Body of pancreas (tissue), 4 donors: ENCODE results near the gene ZNF107. TPM values are rescaled to one million over a fixed set of nuclear protein-coding genes. Genes with fewer than 3 reads are reported as not detected.
"Not testable (repeated sequence)": the region's sequence is repeated elsewhere in the genome, so short reads cannot be mapped to it uniquely, and the experiment has no call there.

Experiments
- ATAC-seq: fragments of 150-250 bp; one replicate; pipeline ENCODE4 v1.9.1; 2016
- DNase-seq, 4 donors: peaks; one replicate each; pipeline ENCODE4 v3.0.0-alpha.2; 2019
- H3K27ac ChIP-seq, 4 donors: fragments of 200-600 bp; sonication (generic); 1 replicate in 3 of 4; 2 replicates in 1 of 4; pipeline versions ENCODE4 v1.5.1 to v1.6.1; 2016 to 2019; ENCODE audit warnings: mild to moderate bottlenecking in 1 of 4, mixed read lengths in 1 of 4, moderate library complexity in 1 of 4
- H3K27me3 ChIP-seq, 2 donors: fragments of 200-600 bp; sonication (generic); one replicate each; pipeline ENCODE4 v1.6.0; 2016; ENCODE audit warnings: mild to moderate bottlenecking in 1 of 2
- H3K36me3 ChIP-seq, 2 donors: fragments of 200-600 bp; sonication (generic); replicated peaks in 1 of 2; 2 replicates each; pipeline ENCODE4 v1.5.1; 2016; ENCODE audit warnings: low read depth in 2 of 2; ENCODE audit not compliant: insufficient read depth in 1 of 2
- H3K4me1 ChIP-seq: fragments of 200-600 bp; sonication (generic); one replicate; pipeline ENCODE4 v1.6.0; 2016
- H3K4me3 ChIP-seq, 2 donors: fragments of 200-600 bp; sonication (generic); 1 replicate in 1 of 2; 2 replicates in 1 of 2; pipeline ENCODE4 v1.5.1; 2016 to 2019
- H3K9me3 ChIP-seq, 3 donors: fragments of 200-600 bp; sonication (generic); 1 replicate in 2 of 3; 2 replicates in 1 of 3; pipeline ENCODE4 v1.5.1; 2016
- POLR2A ChIP-seq, 3 donors: fragments of 450-650 bp; IDR thresholded peaks; one replicate each; pipeline ENCODE4 v1.6.1; 2016; ENCODE audit warnings: antibody characterized with exemption in 3 of 3, mild to moderate bottlenecking in 2 of 3
- WGBS, 2 donors: methylation state at CpG; one replicate each; pipeline ENCODE4 v1.1.5; 2017; 5-methylcytosine and 5-hydroxymethylcytosine counted together
- intact Hi-C: fragments of 100-400 bp; cut with DNase I; formaldehyde crosslinking; loops from one replicate; pipeline ENCODE4 v1.15.1; 2023
- total RNA-seq, 2 donors: library from RNA; depleted of rRNA; stranded (reverse); fragments of >200 nt; gene quantifications; one replicate each; pipeline ENCODE4 v1.1.0, GENCODE V29; 2016
- TF ChIP-seq, protein P1 (sequence below), 7 experiments: fragments of 450-650 bp in 4 of 7; fragments of 200-600 bp in 3 of 7; sonication (generic) in 3 of 7; IDR thresholded peaks; one replicate each; pipeline ENCODE4 v1.5.1; 2016 to 2019; ENCODE audit warnings: antibody characterized with exemption in 7 of 7

Gene ZNF107
- total RNA-seq, 2 donors from 2014 or later, result 2.3 to 3.6 TPM

DNA sequence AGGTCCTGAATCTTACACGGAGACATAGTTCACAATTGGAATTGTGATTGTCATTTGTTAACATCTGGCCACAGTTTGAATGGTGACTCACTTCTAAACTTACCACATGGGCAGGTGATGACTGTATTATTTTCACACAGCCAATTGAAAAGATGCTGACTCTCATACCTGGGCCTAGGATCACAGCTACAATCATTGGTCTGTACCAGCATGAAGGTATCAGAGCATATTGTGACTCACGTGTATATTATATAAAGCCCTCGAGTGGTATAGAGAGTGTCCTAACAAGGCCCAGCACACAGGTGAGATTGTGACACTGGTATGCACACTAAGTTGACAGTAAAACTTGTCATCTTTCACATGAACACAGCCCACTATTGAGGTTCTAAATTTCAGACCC, 9.4 kb upstream of the ZNF107 start:
- H3K27me3 ChIP-seq, result no peaks in the 10 kb centered on the region
- no peak overlapping the region for H3K27ac ChIP-seq
- no peaks in the 10 kb centered on the region for H3K36me3 ChIP-seq
- no peaks in the 10 kb centered on the region for H3K4me1 ChIP-seq
- H3K4me3 ChIP-seq, result no peak overlapping the region
- intact Hi-C loops, result no loop called here
- no peak for ATAC-seq
- H3K9me3 ChIP-seq, result no peaks in the 10 kb centered on the region
- TF ChIP-seq, protein P1, sequence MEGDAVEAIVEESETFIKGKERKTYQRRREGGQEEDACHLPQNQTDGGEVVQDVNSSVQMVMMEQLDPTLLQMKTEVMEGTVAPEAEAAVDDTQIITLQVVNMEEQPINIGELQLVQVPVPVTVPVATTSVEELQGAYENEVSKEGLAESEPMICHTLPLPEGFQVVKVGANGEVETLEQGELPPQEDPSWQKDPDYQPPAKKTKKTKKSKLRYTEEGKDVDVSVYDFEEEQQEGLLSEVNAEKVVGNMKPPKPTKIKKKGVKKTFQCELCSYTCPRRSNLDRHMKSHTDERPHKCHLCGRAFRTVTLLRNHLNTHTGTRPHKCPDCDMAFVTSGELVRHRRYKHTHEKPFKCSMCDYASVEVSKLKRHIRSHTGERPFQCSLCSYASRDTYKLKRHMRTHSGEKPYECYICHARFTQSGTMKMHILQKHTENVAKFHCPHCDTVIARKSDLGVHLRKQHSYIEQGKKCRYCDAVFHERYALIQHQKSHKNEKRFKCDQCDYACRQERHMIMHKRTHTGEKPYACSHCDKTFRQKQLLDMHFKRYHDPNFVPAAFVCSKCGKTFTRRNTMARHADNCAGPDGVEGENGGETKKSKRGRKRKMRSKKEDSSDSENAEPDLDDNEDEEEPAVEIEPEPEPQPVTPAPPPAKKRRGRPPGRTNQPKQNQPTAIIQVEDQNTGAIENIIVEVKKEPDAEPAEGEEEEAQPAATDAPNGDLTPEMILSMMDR (IDR thresholded peaks at IDR 0.05), result no peak
- no peak for TF ChIP-seq POLR2A (IDR thresholded peaks at IDR 0.05)
- no peak for DNase-seq
- 65 to 72% methylated on average over 2 to 3 of the region's 3 CpGs for WGBS, 2 donors

DNA sequence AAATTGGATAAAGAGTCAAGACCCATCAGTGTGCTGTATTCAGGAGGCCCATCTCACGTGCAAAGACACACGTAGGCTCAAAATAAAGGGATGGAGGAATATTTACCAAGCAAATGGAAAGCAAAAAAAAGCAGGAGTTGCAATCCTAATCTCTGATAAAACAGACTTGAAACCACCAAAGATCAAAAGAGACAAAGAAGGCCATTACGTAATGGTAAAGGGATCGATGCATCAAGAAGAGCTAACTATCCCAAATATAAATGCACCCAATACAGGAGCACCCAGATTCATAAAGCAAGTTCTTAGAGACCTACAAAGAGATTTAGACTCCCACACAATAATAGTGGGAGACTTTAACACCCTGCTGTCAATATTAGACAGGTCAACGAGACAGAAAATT, 3.8 kb upstream of the ZNF107 start:
- H3K9me3 ChIP-seq, intact Hi-C loops, H3K27ac ChIP-seq, DNase-seq, ATAC-seq, H3K36me3 ChIP-seq, H3K4me1 ChIP-seq, H3K4me3 ChIP-seq, H3K27me3 ChIP-seq: not testable (repeated sequence)
- WGBS, 2 donors, result 87 to 88% methylated on average over 5 of the region's 5 CpGs

DNA sequence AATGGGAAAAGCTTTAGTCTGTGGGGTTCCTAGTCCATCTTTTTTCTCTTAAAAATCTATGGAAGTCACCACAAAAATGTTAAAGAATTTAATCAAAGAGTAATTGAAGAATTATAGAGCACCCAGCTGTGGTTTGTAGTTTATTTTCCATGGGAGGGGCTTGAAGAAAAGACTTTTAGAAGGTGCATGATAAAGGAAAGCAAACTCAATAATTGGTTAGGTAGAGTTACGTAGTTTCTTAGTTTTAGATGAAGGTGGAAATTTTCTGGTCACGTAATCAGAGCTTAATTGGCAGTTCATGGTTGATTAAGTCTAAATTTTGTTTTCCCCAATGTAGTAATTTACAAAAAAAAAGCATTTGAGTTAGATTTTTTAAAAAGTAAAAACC, 724 bp downstream of the ZNF107 start:
- DNase-seq (no peak), ATAC-seq (no peak)
- H3K4me1 ChIP-seq, result no peaks in the 10 kb centered on the region
- intact Hi-C loops, result no loop called here
- peak overlapping the region in 1 of 4 donors; percentile 71 for H3K27ac ChIP-seq
- H3K36me3 ChIP-seq, result no peaks in the 10 kb centered on the region
- TF ChIP-seq, protein P1 (IDR thresholded peaks at IDR 0.05), result no peak
- TF ChIP-seq POLR2A (IDR thresholded peaks at IDR 0.05), result no peak
- WGBS, 2 donors, result 59 to 73% methylated on average over 2 of the region's 2 CpGs
- peak overlapping the region; percentile 56 to 81 for H3K4me3 ChIP-seq
- H3K9me3 ChIP-seq, result no peaks in the 10 kb centered on the region
- H3K27me3 ChIP-seq, result no peaks in the 10 kb centered on the region

DNA sequence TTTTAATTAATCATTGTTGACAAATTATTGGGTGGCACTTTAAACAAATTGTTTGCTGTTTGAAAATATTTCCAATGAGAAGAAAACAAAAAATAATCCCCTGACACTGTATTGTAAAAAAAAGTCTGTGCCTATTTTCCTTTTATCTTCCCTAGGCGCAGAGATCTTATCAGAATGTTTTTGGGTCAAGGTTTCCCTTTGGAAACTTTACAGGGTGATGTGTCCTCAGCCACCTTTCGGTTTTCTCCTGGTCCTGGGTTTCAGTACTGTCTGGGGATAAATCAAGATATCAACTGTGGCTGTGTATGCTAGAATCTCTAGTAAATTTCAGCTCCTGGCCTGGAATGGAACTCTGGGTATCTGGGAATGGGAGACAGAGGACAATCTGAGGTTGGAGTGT, 1.4 kb downstream of the ZNF107 start:
- H3K36me3 ChIP-seq, result no peaks in the 10 kb centered on the region
- H3K27ac ChIP-seq, result no peak overlapping the region
- intact Hi-C loops, result no loop called here
- no peak for ATAC-seq
- TF ChIP-seq, protein P1 (IDR thresholded peaks at IDR 0.05), result no peak
- TF ChIP-seq POLR2A (IDR thresholded peaks at IDR 0.05), result no peak
- H3K9me3 ChIP-seq, result no peaks in the 10 kb centered on the region
- no peak for DNase-seq
- no peaks in the 10 kb centered on the region for H3K27me3 ChIP-seq
- no peak overlapping the region for H3K4me3 ChIP-seq
- no peaks in the 10 kb centered on the region for H3K4me1 ChIP-seq
- 15 to 17% methylated on average over 2 of the region's 2 CpGs for WGBS, 2 donors

DNA sequence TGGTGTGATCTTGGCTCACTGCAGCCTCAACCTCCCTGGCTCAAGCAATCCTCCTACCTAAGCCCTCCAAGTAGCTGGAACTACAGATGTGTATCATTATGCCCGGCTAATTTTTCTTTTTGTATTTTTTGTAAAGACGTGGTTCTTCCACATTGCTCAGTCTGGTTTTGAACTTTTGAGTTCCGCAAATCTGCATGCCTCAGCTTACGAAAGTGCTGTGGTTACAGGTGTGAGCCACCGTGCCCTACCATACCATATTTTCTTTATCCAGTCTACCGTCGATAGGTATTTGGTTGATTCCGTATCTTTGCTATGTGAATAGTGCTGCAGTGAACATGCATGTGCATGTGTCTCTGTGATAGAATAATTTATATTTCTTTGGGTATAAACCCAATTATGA, 6.5 kb downstream of the ZNF107 start:
- H3K9me3 ChIP-seq, result no peaks in the 10 kb centered on the region
- no peaks in the 10 kb centered on the region for H3K27me3 ChIP-seq
- no peak for ATAC-seq
- 96 to 97% methylated on average over 8 of the region's 8 CpGs for WGBS, 2 donors
- intact Hi-C loops, result no loop called here
- H3K4me3 ChIP-seq, result no peak overlapping the region
- no peak overlapping the region for H3K27ac ChIP-seq
- H3K4me1 ChIP-seq, result no peaks in the 10 kb centered on the region
- no peak for DNase-seq
- H3K36me3 ChIP-seq, result no peaks in the 10 kb centered on the region
- no peak for TF ChIP-seq POLR2A (IDR thresholded peaks at IDR 0.05)
- TF ChIP-seq, protein P1 (IDR thresholded peaks at IDR 0.05), result no peak
